Fibroblast of mammary gland (primary cell): ENCODE data around the gene CSE1L.
"Not testable (repeated sequence)": the region's sequence is repeated elsewhere in the genome, so short reads cannot be mapped to it uniquely, and the experiment has no call there.

Experiments used
- DNase-seq: peaks from one replicate; pipeline ENCODE4 v3.0.0-alpha.2; 2010; ENCODE audit warnings: low read depth
- H3K4me3 ChIP-seq: 2 replicates; pipeline ENCODE4 v1.5.1; 2011; ENCODE audit warnings: low read depth, mild to moderate bottlenecking, low read length, moderate library complexity; ENCODE audit not compliant: control insufficient read depth
- CTCF ChIP-seq: conservative IDR thresholded peaks from 2 replicates; pipeline ENCODE4 v1.5.1; 2011; ENCODE audit warnings: low read depth, low read length, inconsistent platforms; ENCODE audit not compliant: control insufficient read depth, insufficient read depth

The CSE1L gene

GRCh38 chr20:49046087-49046900, at the start of gene CSE1L:
CSE1L (plus strand) TSS chr20:49046312; CDS start chr20:49058464, 12,152 bp downstream.
- H3K4me3 ChIP-seq: peak within 1 kb of the TSS; percentile 96
- TF ChIP-seq CTCF: no peak
- peak; percentile 94 for DNase-seq

DNA sequence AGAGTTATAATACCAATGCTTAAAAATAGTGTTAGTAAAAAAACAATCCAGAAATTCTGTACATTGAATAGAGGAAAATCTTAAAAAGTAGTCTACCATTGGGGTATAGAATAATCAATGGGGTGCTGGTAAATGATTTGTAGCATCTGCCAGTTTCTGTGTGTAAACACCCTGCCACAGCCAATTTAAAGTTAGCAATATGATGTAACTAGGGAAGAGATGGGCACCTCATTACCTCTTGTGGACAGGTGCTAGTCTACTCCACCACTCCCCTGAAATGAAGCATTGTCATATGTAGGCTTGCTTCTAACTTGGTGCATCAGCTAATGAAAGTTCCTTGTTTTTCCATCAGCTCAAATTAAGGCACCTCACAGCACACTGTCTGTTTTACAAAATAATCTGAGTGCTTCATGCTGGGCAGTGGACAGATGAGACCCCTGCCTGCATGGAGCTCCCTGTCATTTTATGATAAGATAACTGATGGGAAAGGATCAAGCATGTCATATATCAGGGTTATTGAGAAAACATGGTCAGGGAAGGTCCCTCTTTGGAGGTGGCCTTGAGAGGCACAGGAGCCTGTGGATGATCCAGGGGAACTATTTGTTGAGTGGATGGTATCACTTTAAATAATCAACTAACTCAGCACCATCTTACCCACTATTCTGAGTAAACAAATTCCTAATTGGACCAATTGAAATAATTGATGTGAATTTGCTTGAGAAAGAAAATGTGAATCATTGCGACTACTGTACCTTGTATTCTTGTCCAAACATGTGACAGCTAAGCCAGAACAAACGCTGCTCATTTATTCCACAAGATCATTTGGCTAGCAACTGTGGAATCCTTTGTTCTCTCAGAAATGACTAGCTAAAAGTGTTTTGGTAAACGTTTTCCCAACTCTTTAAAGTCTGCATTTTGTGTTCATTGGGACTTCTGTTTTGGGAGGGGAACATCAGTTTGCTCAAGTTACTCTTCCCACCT, 45.9 kb upstream of the CSE1L start:
- peak; percentile 8 for DNase-seq
- TF ChIP-seq CTCF: no peak
- no peak overlapping the region for H3K4me3 ChIP-seq

DNA sequence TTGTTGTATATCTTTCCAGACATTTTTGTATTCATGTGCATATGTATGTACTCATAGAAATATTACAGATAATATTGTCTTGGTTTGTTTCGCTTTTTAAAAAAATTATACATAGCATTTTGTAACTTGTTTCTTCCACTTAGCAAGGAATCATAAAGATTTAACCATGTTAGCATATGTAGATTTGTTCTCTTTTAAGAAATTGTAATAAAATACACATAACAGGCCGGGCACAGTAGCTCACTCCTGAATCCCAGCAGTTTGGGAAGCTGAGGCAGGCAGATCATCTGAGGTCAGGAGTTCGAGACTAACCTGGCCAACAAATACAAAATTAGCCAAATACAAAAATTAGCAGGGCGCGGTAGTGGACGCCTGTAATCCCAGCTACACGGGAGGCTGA, 44.4 kb upstream of the CSE1L start:
- TF ChIP-seq CTCF: no peak
- no peak overlapping the region for H3K4me3 ChIP-seq
- DNase-seq: no peak

- no peak for TF ChIP-seq CTCF
- DNase-seq: no peak
- H3K4me3 ChIP-seq: no peak overlapping the region
Observed at GRCh38 chr20:49006446-49006980, 39.6 kb upstream of the CSE1L start.

GRCh38 chr20:49009899-49010631, 36.0 kb upstream of the CSE1L start:
- TF ChIP-seq CTCF: no peak
- DNase-seq: no peak
- H3K4me3 ChIP-seq: no peak overlapping the region

DNA sequence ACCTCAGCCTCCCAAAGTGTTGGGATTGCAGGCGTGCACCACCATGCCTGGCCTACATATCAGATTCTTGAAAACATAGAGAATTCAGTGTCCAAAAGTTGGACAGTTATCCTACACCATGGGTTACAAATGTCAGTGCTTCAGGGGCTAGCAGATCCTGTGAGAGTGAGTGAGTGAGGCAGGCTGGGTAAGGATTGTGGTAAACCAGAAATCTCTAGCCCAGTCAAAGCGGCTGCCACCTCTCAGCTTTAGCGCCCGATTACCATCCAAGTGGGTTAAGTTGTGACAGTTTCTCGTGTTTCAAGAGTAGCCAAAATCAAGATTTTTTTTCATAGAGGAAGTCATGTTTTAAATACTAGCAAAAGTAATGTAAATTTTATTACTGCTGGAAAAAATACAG, 21.9 kb upstream of the CSE1L start:
- no peak for DNase-seq
- no peak overlapping the region for H3K4me3 ChIP-seq
- no peak for TF ChIP-seq CTCF

DNA sequence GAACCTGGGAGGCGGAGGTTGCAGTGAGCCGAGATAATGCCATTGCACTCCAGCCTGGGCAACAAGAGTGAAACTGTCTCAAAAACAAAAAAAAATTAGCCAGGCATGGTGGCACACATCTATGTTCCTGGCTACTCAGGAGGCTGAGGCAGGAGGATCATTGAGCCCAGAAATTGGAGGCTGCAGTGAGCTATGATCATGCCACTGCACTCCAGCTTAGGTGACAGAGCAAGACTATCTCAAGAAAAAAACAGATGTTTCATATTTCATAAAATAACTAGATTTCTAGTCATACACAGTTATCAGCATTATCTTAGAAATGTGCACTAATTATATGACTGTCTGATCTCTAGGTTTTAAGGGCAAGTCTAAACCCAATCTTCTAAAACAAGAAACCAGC, 17.9 kb upstream of the CSE1L start:
- not testable (repeated sequence) for H3K4me3 ChIP-seq, DNase-seq
